NAMALWA (cell line): Measurements from ENCODE around the gene BTLA.
"Not testable (repeated sequence)": the region's sequence is repeated elsewhere in the genome, so short reads cannot be mapped to it uniquely, and the experiment has no call there.

Source experiments
- DNase-seq: peaks from one replicate; pipeline ENCODE4 v3.0.0-alpha.2; 2015; ENCODE audit warnings: low spot score

The BTLA gene

GRCh38 chr3:112445839-112446238 lies 53.4 kb downstream of the BTLA start:
- no peak for DNase-seq

- DNase-seq = peak; percentile 72
Observed at GRCh38 chr3:112437146-112438022, 61.9 kb downstream of the BTLA start.

GRCh38 chr3:112429960-112430359 lies 69.3 kb downstream of the BTLA start:
- no peak for DNase-seq

DNA sequence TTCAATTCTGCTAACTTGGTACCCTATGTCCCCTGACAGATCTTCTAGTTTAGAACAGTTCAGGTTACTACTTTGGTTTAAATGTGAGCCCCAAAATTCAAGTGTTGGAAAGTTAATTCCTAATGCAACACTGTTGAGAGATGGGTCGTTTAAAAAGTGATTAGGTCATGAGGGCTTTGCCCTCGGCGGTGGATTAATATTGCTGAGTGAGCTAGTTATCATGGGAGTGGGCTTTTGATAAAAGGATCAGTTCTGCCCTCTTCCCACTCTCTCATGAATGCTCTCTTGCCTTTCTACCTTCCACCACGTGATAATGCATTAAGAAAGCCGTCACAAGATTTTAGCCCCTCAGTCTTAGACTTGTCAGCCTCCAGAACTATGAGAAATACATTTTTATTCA lies 72.1 kb downstream of the BTLA start:
- DNase-seq = no peak

GRCh38 chr3:112425858-112426750 lies 73.2 kb downstream of the BTLA start:
- DNase-seq = peak; percentile 17

DNA sequence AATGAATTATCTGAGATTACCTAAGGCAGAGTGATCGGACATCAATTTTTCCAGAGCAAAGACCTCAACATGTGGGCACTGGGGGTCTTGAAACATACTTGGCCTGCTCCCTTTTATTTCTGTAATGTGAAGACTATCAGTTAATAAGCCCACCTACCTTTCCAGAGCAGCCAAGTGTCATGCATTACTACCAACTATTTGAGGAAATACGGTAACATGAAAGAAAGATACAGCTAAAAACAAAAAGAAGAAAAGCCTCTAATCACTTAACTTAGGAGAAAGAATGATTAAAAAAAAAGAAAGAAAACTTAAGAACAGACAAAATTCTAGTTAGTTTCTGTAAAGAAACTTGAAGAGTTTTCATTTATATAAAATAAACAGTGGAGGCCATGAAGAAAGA lies 73.9 kb downstream of the BTLA start:
- DNase-seq = no peak

- no peak for DNase-seq
Observed at GRCh38 chr3:112424394-112424793, 74.9 kb downstream of the BTLA start.

DNA sequence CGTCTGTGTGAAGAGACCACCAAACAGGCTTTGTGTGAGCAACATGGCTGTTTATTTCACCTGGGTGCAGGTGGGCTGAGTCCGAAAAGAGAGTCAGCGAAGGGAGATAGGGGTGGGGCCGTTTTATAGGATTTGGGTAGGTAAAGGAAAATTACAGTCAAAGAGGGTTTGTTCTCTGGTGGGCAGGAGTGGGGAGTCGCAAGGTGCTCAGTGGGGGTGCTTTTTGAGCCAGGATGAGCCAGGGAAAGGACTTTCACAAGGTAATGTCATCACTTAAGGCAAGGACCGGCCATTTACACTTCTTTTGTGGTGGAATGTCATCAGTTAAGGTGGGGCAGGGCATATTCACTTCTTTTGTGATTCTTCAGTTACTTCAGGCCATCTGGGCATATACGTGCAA lies 76.4 kb downstream of the BTLA start:
- not testable (repeated sequence) for DNase-seq

DNA sequence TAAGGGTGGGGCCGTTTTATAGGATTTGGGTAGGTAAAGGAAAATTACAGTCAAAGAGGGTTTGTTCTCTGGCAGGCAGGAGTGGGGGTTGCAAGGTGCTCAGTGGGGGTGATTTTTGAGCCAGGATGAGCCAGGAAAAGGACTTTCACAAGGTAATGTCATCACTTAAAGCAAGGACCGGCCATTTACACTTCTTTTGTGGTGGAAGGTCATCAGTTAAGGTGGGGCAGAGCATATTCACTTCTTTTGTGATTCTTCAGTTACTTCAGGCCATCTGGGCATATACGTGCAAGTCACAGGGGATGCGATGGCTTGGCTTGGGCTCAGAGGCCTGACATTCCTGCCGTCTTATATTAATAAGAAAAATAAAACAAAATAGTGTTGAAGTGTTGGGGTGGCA lies 80.7 kb downstream of the BTLA start:
- not testable (repeated sequence) for DNase-seq

- DNase-seq = no peak
Observed at GRCh38 chr3:112417696-112418318, 81.5 kb downstream of the BTLA start.

DNA sequence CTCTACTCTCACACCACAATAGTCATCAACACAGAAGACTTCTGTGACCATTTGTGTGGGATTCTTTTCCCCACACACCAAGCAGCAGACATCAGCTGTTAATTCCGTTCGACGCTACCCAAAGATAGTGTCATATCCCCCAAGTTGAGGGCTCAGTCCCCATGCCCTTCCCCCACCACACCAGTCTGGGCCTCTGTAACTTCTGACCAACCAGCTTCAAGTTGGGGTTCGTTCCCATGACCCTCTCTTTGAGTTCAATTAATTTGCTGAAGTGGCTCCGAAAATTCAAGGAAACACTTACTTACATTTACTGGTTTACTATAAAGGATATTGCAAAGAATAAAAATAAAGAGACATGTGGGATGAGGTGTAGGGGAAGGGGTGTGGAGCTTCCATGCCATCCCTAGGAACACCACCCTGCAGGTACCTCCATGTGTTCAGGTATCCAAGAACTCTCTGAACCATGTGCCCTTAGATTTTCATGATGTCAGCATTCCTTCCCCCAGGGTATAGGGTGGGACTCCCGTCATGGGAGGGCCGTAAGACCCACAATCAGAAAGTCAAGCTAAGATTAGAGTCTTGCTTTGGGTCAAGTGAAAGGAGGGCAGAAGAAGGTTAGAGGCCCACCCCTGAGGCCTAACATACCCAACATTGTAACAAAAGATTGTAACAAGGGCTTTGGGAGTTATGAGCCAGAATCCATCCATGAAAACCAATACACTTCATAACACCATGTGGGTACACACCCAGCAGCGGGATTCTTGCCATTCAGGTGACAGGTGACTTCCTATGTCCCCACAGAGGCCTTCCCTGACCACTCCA lies 82.7 kb downstream of the BTLA start:
- DNase-seq = no peak

- DNase-seq = no peak
Observed at GRCh38 chr3:112415390-112415789, 83.9 kb downstream of the BTLA start.
